WTC11 (cell line): ENCODE measurements around the gene ZNF366. TPM values are rescaled to one million over a fixed set of nuclear protein-coding genes. Genes with fewer than 3 reads are reported as not detected.

Source experiments
- ATAC-seq: fragments of 200-7000 bp; cut with Tn5 transposase; 2 replicates; pipeline ENCODE4 v1.10.0; 2021; ENCODE audit warnings: mild to moderate bottlenecking, moderate library complexity
- CTCF ChIA-PET: fragments of 300-600 bp; sonication (Branson Sonifier 250); formaldehyde crosslinking; loops from one replicate; lab custom pipeline; 2021; ENCODE audit warnings: antibody characterized with exemption; lab: Charles Lee
- POLR2A ChIA-PET: fragments of 350-600 bp; sonication (Branson Sonifier 250); formaldehyde crosslinking; loops from one replicate; lab custom pipeline; 2021; ENCODE audit warnings: antibody characterized with exemption; lab: Charles Lee
- DNase-seq: peaks from one replicate; pipeline ENCODE4 v3.0.0; 2021; ENCODE audit warnings: low spot score
- H3K27ac Mint-ChIP-seq: 2 replicates; pipeline ENCODE4 v1.8.0; 2021; ENCODE audit warnings: mixed read lengths
- H3K27me3 Mint-ChIP-seq: 2 replicates; pipeline ENCODE4 v1.8.0; 2021; ENCODE audit warnings: low read depth, mild to moderate bottlenecking, moderate library complexity, mixed read lengths
- H3K36me3 Mint-ChIP-seq: 2 replicates; pipeline ENCODE4 v1.8.0; 2021; ENCODE audit warnings: mixed read lengths
- H3K4me1 Mint-ChIP-seq: 2 replicates; pipeline ENCODE4 v1.8.0; 2022; ENCODE audit warnings: mixed read lengths
- H3K4me3 Mint-ChIP-seq: 2 replicates; pipeline ENCODE4 v1.8.0; 2021; ENCODE audit warnings: mild to moderate bottlenecking, moderate library complexity, mixed read lengths
- H3K9me3 Mint-ChIP-seq: 2 replicates; pipeline ENCODE4 v1.8.0; 2021; ENCODE audit warnings: mixed read lengths
- ARID4B ChIP-seq: sonication (generic); formaldehyde crosslinking; IDR thresholded peaks from 2 replicates; pipeline ENCODE4 v1.8.0; 2023; ENCODE audit warnings: missing genetic modification reagents, mild to moderate bottlenecking, borderline replicate concordance
- ATF3 ChIP-seq: sonication (generic); formaldehyde crosslinking; conservative IDR thresholded peaks from 2 replicates; pipeline ENCODE4 v1.8.1; 2022; ENCODE audit warnings: mild to moderate bottlenecking, missing genetic modification reagents
- CBFB ChIP-seq: sonication (generic); formaldehyde crosslinking; IDR thresholded peaks from 2 replicates; pipeline ENCODE4 v1.8.1; 2022; ENCODE audit warnings: mild to moderate bottlenecking, low read depth, missing genetic modification reagents
- CDX4 ChIP-seq: fragments of 250-450 bp; sonication (Bioruptor Pico); IDR thresholded peaks from 2 replicates; pipeline ENCODE4 v1.9.0; 2021; ENCODE audit warnings: moderate library complexity, mild to moderate bottlenecking, inconsistent platforms, borderline replicate concordance
- ESRRA ChIP-seq: sonication (generic); formaldehyde crosslinking; IDR thresholded peaks from 2 replicates; pipeline ENCODE4 v1.8.1; 2022; ENCODE audit warnings: mild to moderate bottlenecking, missing genetic modification reagents, borderline replicate concordance
- FOXJ3 ChIP-seq: sonication (generic); formaldehyde crosslinking; IDR thresholded peaks from 2 replicates; pipeline ENCODE4 v1.9.0; 2021; ENCODE audit warnings: missing genetic modification reagents, mild to moderate bottlenecking, borderline replicate concordance
- FOXK1 ChIP-seq: sonication (generic); formaldehyde crosslinking; IDR thresholded peaks from 2 replicates; pipeline ENCODE4 v1.8.0; 2022; ENCODE audit warnings: mild to moderate bottlenecking, moderate library complexity, missing genetic modification reagents
- MYBL2 ChIP-seq: sonication (generic); formaldehyde crosslinking; IDR thresholded peaks from 2 replicates; pipeline ENCODE4 v1.8.1; 2023; ENCODE audit warnings: mild to moderate bottlenecking, moderate library complexity, missing genetic modification reagents
- PREB ChIP-seq: sonication (generic); formaldehyde crosslinking; IDR thresholded peaks from 2 replicates; pipeline ENCODE4 v1.8.1; 2022; ENCODE audit warnings: mild to moderate bottlenecking, missing genetic modification reagents, moderate library complexity, borderline replicate concordance
- RELA ChIP-seq: sonication (generic); formaldehyde crosslinking; IDR thresholded peaks from 2 replicates; pipeline ENCODE4 v1.8.1; 2022; ENCODE audit warnings: missing genetic modification reagents, mild to moderate bottlenecking, borderline replicate concordance
- STAT6 ChIP-seq: sonication (generic); formaldehyde crosslinking; conservative IDR thresholded peaks from 2 replicates; pipeline ENCODE4 v1.8.1; 2023; ENCODE audit warnings: mild to moderate bottlenecking, low read depth, missing genetic modification reagents, moderate library complexity
- USF2 ChIP-seq: sonication (generic); formaldehyde crosslinking; IDR thresholded peaks from 2 replicates; pipeline ENCODE4 v1.8.1; 2023; ENCODE audit warnings: mild to moderate bottlenecking, missing genetic modification reagents, moderate library complexity
- ZNF219 ChIP-seq: sonication (generic); formaldehyde crosslinking; IDR thresholded peaks from 2 replicates; pipeline ENCODE4 v1.8.0; 2023; ENCODE audit warnings: missing genetic modification reagents, mild to moderate bottlenecking, borderline replicate concordance
- ZNF532 ChIP-seq: fragments of 250-450 bp; sonication (Bioruptor Pico); IDR thresholded peaks from 2 replicates; pipeline ENCODE4 v1.9.0; 2021; ENCODE audit warnings: mild to moderate bottlenecking, borderline replicate concordance
- ZSCAN18 ChIP-seq: fragments of 250-450 bp; sonication (Bioruptor Pico); IDR thresholded peaks from 2 replicates; pipeline ENCODE4 v2.1.2; 2022; ENCODE audit warnings: mild to moderate bottlenecking, moderate library complexity
- total RNA-seq: library from RNA; stranded (reverse); gene quantifications from 3 replicates; pipeline ENCODE4 v1.2.3, GENCODE V29; 2021

The ZNF366 gene
- total RNA-seq, 1 experiment from 2014 or later = not detected

- Mint-ChIP-seq H3K27me3 (no peaks in the 10 kb centered on the region), H3K4me1 (no peaks in the 10 kb centered on the region), H3K9me3 (peaks cover 18% of the 10 kb centered on the region), H3K4me3 (no peak overlapping the region), H3K36me3 (no peaks in the 10 kb centered on the region; the same call in 1 of the 2 replicates), H3K27ac (no peak overlapping the region)
- no peak for DNase-seq
- CTCF ChIA-PET = no interaction called here
- no peak for ATAC-seq
- no peak for TF ChIP-seq ZSCAN18
- no peak for TF ChIP-seq PREB (CRISPR knock-in tag)
- TF ChIP-seq ZNF219 (CRISPR knock-in tag) = no peak
- TF ChIP-seq FOXK1 (CRISPR knock-in tag) = no peak
- TF ChIP-seq MYBL2 (CRISPR knock-in tag) = no peak
- TF ChIP-seq ARID4B = no peak
- no peak for TF ChIP-seq RELA (CRISPR knock-in tag)
- TF ChIP-seq ESRRA (CRISPR knock-in tag) = no peak
- TF ChIP-seq STAT6 (CRISPR knock-in tag) = no peak
- no peak for TF ChIP-seq ZNF532
- no peak for TF ChIP-seq CBFB
- TF ChIP-seq ATF3 = no peak
- TF ChIP-seq CDX4 (CRISPR knock-in tag) = no peak
- TF ChIP-seq FOXJ3 (CRISPR knock-in tag) = no peak
- no peak for TF ChIP-seq USF2 (CRISPR knock-in tag)
- POLR2A ChIA-PET = no interaction called here
These were observed 98.6 kb downstream of the ZNF366 start for GRCh38 chr5:72408603-72409002.
